ENCODE data around the gene DUT. TPM values are rescaled to one million over a fixed set of nuclear protein-coding genes. Genes with fewer than 3 reads are reported as not detected.
A peak's percentile ranks its signal among the peaks of the same experiment; 100 is the strongest.

The DUT gene
- total and polyA plus RNA-seq, 2 of the 8 experiments (the other 6 are each of a cell fraction or from before 2014, with no cell fraction given), result 71.5 to 246 TPM

- TF ChIP-seq ATF2 (IDR thresholded peaks at IDR 0.05; ENCODE audit: low read length) (no peak), HDAC2 (IDR thresholded peaks at IDR 0.05; ENCODE audit: borderline replicate concordance in 1 of 2, low read depth in 2 of 2, low read length in 2 of 2) (peak in 1 of 2 experiments; percentile 21; a peak in 1 of 4 replicates), SP4 (IDR thresholded peaks at IDR 0.05; ENCODE audit: low read length) (no peak), JUND (IDR thresholded peaks at IDR 0.05; ENCODE audit: low read length) (peak; percentile 93), CEBPB (IDR thresholded peaks at IDR 0.05; ENCODE audit: low read depth, low read length) (no peak), MAFK (IDR thresholded peaks at IDR 0.05; ENCODE audit: low read depth, low read length) (no peak), USF2 (IDR thresholded peaks at IDR 0.05; ENCODE audit: low read length) (no peak), FOSL1 (IDR thresholded peaks at IDR 0.05; ENCODE audit: insufficient read depth, low read depth, low read length) (no peak), CREB1 (IDR thresholded peaks at IDR 0.05) (0 out of 2 replicates have a peak, but pooled peaks have one; percentile 5), TAF1 (IDR thresholded peaks at IDR 0.05; ENCODE audit: low read depth, low read length) (peak; percentile 74), YY1 (IDR thresholded peaks at IDR 0.05; ENCODE audit: low read depth, low read length) (no peak; the same call in 1 of the 2 replicates), BCL11A (IDR thresholded peaks at IDR 0.05; ENCODE audit: low read depth in 2 of 2, low read length in 2 of 2) (no peak), BACH1 (IDR thresholded peaks at IDR 0.05; ENCODE audit: low read length) (no peak), ATF3 (IDR thresholded peaks at IDR 0.05; ENCODE audit: insufficient read depth, low read depth, low read length) (no peak), TEAD4 (IDR thresholded peaks at IDR 0.05; ENCODE audit: low read depth, low read length) (no peak), CHD2 (IDR thresholded peaks at IDR 0.05; ENCODE audit: low read length) (no peak), HDAC6 (IDR thresholded peaks at IDR 0.05; ENCODE audit: low read depth, low read length) (no peak), EGR1 (IDR thresholded peaks at IDR 0.05; ENCODE audit: borderline replicate concordance, low read depth, low read length) (no peak), POLR2A (IDR thresholded peaks at IDR 0.05; ENCODE audit: control extremely low read depth in 1 of 2, low read depth in 2 of 2, low read length in 2 of 2) (peak in 1 of 2 experiments; percentile 68; a peak in 2 of 3 replicates), CBX5 (IDR thresholded peaks at IDR 0.05; ENCODE audit: low read depth, low read length) (no peak), RBBP5 (IDR thresholded peaks at IDR 0.05; ENCODE audit: borderline replicate concordance, low read depth, low read length) (no peak; the same call in 1 of the 2 replicates)
These were observed 790 bp downstream of the DUT start (continued) for GRCh38 chr15:48331796-48332641.

Measured in H1 (cell line).